ENCODE measurements around the gene ASB8. TPM values are rescaled to one million over a fixed set of nuclear protein-coding genes. Genes with fewer than 3 reads are reported as not detected.
"Not testable (repeated sequence)": the region's sequence is repeated elsewhere in the genome, so short reads cannot be mapped to it uniquely, and the experiment has no call there.

ASB8 gene
- total RNA-seq, 2 donors from 2014 or later, result 35.7 to 68.6 TPM

GRCh38 chr12:48160807-48161206 lies 3.5 kb upstream of the ASB8 start:
- no peaks in the 10 kb centered on the region for H3K36me3 ChIP-seq
- H3K4me3 ChIP-seq, result no peak overlapping the region
- no peaks in the 10 kb centered on the region for H3K27me3 ChIP-seq
- H3K4me1 ChIP-seq, result peaks cover 0 to 17% of the 10 kb centered on the region in 2 donors
- no peak for DNase-seq (ENCODE audit: low spot score)
- H3K27ac ChIP-seq, result peak overlapping the region in 1 of 2 donors; percentile 12
- no peak for TF ChIP-seq CTCF (IDR thresholded peaks at IDR 0.05)
- H3K9me3 ChIP-seq, result no peaks in the 10 kb centered on the region

- Histone ChIP-seq H3K4me3 (no peak overlapping the region), H3K36me3 (no peaks in the 10 kb centered on the region), H3K4me1 (peaks cover 0 to 18% of the 10 kb centered on the region in 2 donors), H3K9me3 (no peaks in the 10 kb centered on the region), H3K27ac (no peak overlapping the region), H3K27me3 (no peaks in the 10 kb centered on the region)
- no peak for TF ChIP-seq CTCF (IDR thresholded peaks at IDR 0.05)
- DNase-seq (ENCODE audit: low spot score), result no peak
These were observed 2.7 kb upstream of the ASB8 start for GRCh38 chr12:48160046-48160445.

- Histone ChIP-seq H3K36me3 (peaks cover 4% of the 10 kb centered on the region), H3K9me3 (no peaks in the 10 kb centered on the region), H3K4me1 (peaks cover 0 to 27% of the 10 kb centered on the region in 2 donors)
These were observed 615 bp upstream of the ASB8 start for GRCh38 chr12:48157889-48158370.

GRCh38 chr12:48156652-48157017 lies 680 bp downstream of the ASB8 start:
- TF ChIP-seq CTCF (IDR thresholded peaks at IDR 0.05), result no peak
- H3K4me1 ChIP-seq, result peaks cover 0 to 33% of the 10 kb centered on the region in 2 donors
- no peaks in the 10 kb centered on the region for H3K27me3 ChIP-seq
- no peak for DNase-seq (ENCODE audit: low spot score)
- H3K27ac ChIP-seq, result peak overlapping the region; percentile 80 to 89
- peaks cover 16% of the 10 kb centered on the region for H3K36me3 ChIP-seq
- peak overlapping the region; percentile 60 to 67 for H3K4me3 ChIP-seq
- H3K9me3 ChIP-seq, result no peaks in the 10 kb centered on the region

More at GRCh38 chr12:48157889-48158370, 615 bp upstream of the ASB8 start:
- peak overlapping the region; percentile 60 to 67 for H3K4me3 ChIP-seq
- H3K27me3 ChIP-seq, result no peaks in the 10 kb centered on the region
- DNase-seq (ENCODE audit: low spot score), result no peak
- no peak for TF ChIP-seq CTCF (IDR thresholded peaks at IDR 0.05)
- peak overlapping the region; percentile 80 to 89 for H3K27ac ChIP-seq

GRCh38 chr12:48155786-48156185 lies 1.5 kb downstream of the ASB8 start:
- H3K36me3 ChIP-seq, result peaks cover 24% of the 10 kb centered on the region
- not testable (repeated sequence) for H3K4me3 ChIP-seq; DNase-seq (ENCODE audit: low spot score); H3K9me3 ChIP-seq; H3K27me3 ChIP-seq; H3K27ac ChIP-seq
- H3K4me1 ChIP-seq, result peaks cover 0 to 33% of the 10 kb centered on the region in 2 donors

GRCh38 chr12:48151103-48151771 lies 6.1 kb downstream of the ASB8 start:
- Histone ChIP-seq H3K27me3 (no peaks in the 10 kb centered on the region), H3K9me3 (no peaks in the 10 kb centered on the region), H3K27ac (peak overlapping the region; percentile 47 to 62), H3K4me3 (no peak overlapping the region), H3K36me3 (peaks cover 66% of the 10 kb centered on the region), H3K4me1 (peaks cover 0 to 32% of the 10 kb centered on the region in 2 donors)
- DNase-seq (ENCODE audit: low spot score), result no peak
- TF ChIP-seq CTCF (IDR thresholded peaks at IDR 0.05), result no peak
